Measurements from ENCODE around the gene ATP10A.

GRCh38 chr15:25849157-25849921, 13.8 kb downstream of the ATP10A start:
- TF ChIP-seq BACH1 (IDR thresholded peaks at IDR 0.05; ENCODE audit: low read length), result no peak
- no peak for TF ChIP-seq POLR2A (IDR thresholded peaks at IDR 0.05; ENCODE audit: control extremely low read depth in 1 of 2, low read depth in 2 of 2, low read length in 2 of 2)
- no peak for TF ChIP-seq CTCF (IDR thresholded peaks at IDR 0.05; ENCODE audit: control extremely low read depth in 1 of 3, insufficient read depth in 1 of 3, low read depth in 1 of 3, low read length in 3 of 3)
- no peak for TF ChIP-seq GABPA (IDR thresholded peaks at IDR 0.05; ENCODE audit: borderline replicate concordance, insufficient read depth, low read length)
- no peak for TF ChIP-seq ATF2 (IDR thresholded peaks at IDR 0.05; ENCODE audit: low read length)
- TF ChIP-seq RAD21 (IDR thresholded peaks at IDR 0.05 in 1 of 2, conservative IDR thresholded peaks at IDR 0.05 in 1 of 2; ENCODE audit: low read depth in 2 of 2, low read length in 2 of 2), result no peak
- TF ChIP-seq TAF1 (IDR thresholded peaks at IDR 0.05; ENCODE audit: low read depth, low read length), result no peak

Data from H1 (cell line).